Activated T-helper 2 cell treated with anti-CD3 and anti-CD28 coated beads, Interferon-gamma antibody, Interleukin-2, Interleukin-4, amounts not matched to agents 10 μg/mL and 5 μg/mL and 100 μg/mL, durations not matched to agents 14 hours and 24 hours and 36 hours (primary cell): ENCODE results near the gene PLCD3. TPM values are rescaled to one million over a fixed set of nuclear protein-coding genes. Genes with fewer than 3 reads are reported as not detected.
"Not testable (repeated sequence)": the region's sequence is repeated elsewhere in the genome, so short reads cannot be mapped to it uniquely, and the experiment has no call there.

Experiments used
- DNase-seq: peaks from one replicate; pipeline ENCODE4 v3.0.0; 2021; ENCODE audit warnings: low spot score
- H3K27ac Mint-ChIP-seq: one replicate; pipeline ENCODE4 v1.8.0; 2021; ENCODE audit warnings: mixed read lengths
- H3K27me3 Mint-ChIP-seq: one replicate; pipeline ENCODE4 v1.8.0; 2021; ENCODE audit warnings: low read depth, mixed read lengths
- H3K36me3 Mint-ChIP-seq: one replicate; pipeline ENCODE4 v1.8.0; 2021; ENCODE audit warnings: low read depth, mixed read lengths
- H3K4me1 Mint-ChIP-seq: one replicate; pipeline ENCODE4 v1.8.0; 2021; ENCODE audit warnings: low read depth, mixed read lengths
- H3K4me3 Mint-ChIP-seq: one replicate; pipeline ENCODE4 v1.8.0; 2021; ENCODE audit warnings: low read depth, mild to moderate bottlenecking, moderate library complexity, mixed read lengths
- H3K9me3 Mint-ChIP-seq: one replicate; pipeline ENCODE4 v1.8.0; 2021; ENCODE audit warnings: mixed read lengths
- intact Hi-C: fragments of 100-400 bp; cut with micrococcal nuclease; formaldehyde crosslinking; loops from one replicate; pipeline ENCODE4 v1.15.1; 2023
- total RNA-seq: library from RNA; stranded (reverse); gene quantifications from 2 replicates; pipeline ENCODE4 v1.2.3, GENCODE V29; 2022

Gene PLCD3
- total RNA-seq, 1 donor from 2014 or later: 4.0 TPM

GRCh38 chr17:45127207-45127547 is 5.1 kb downstream of the PLCD3 start:
- intact Hi-C loops: no loop called here
- Mint-ChIP-seq H3K9me3 (no peaks in the 10 kb centered on the region), H3K27ac (no peak overlapping the region)

GRCh38 chr17:45125509-45125908 is 6.8 kb downstream of the PLCD3 start:
- intact Hi-C loops: no loop called here
- no peak overlapping the region for H3K4me3 Mint-ChIP-seq
- no peak overlapping the region for H3K27ac Mint-ChIP-seq
- H3K36me3 Mint-ChIP-seq: no peaks in the 10 kb centered on the region
- H3K27me3 Mint-ChIP-seq: peaks cover 12% of the 10 kb centered on the region
- no peaks in the 10 kb centered on the region for H3K9me3 Mint-ChIP-seq
- DNase-seq: no peak
- peaks cover 3% of the 10 kb centered on the region for H3K4me1 Mint-ChIP-seq

More at GRCh38 chr17:45127207-45127547, 5.1 kb downstream of the PLCD3 start:
- Mint-ChIP-seq H3K4me1 (peaks cover 3% of the 10 kb centered on the region), H3K36me3 (no peaks in the 10 kb centered on the region), H3K27me3 (peaks cover 10% of the 10 kb centered on the region), H3K4me3 (no peak overlapping the region)
- DNase-seq: no peak

DNA sequence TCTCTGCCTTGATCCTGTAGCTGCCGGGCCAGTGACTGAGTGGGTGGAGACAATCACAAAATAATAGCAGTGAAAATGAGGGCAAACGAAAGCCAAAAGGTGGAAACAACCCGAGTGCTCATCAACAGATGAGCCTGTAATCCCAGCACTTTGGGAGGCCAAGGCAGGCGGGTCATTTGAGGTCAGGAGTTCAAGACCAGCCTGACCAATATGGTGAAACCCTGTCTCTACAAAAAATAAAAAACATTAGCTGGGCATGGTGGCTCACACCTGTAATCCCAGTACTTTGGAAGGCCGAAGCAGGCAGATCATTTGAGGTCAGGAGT is 7.6 kb downstream of the PLCD3 start:
- intact Hi-C loops, H3K36me3 Mint-ChIP-seq, H3K27ac Mint-ChIP-seq, DNase-seq, H3K27me3 Mint-ChIP-seq, H3K4me3 Mint-ChIP-seq, H3K4me1 Mint-ChIP-seq, H3K9me3 Mint-ChIP-seq: not testable (repeated sequence)

- Mint-ChIP-seq H3K4me1 (peaks cover 3% of the 10 kb centered on the region), H3K27me3 (peaks cover 9% of the 10 kb centered on the region), H3K27ac (peak overlapping the region; percentile 22), H3K4me3 (no peak overlapping the region), H3K9me3 (no peaks in the 10 kb centered on the region), H3K36me3 (no peaks in the 10 kb centered on the region)
- no peak for DNase-seq
- intact Hi-C loops: no loop called here
These were observed 8.2 kb downstream of the PLCD3 start for GRCh38 chr17:45123930-45124796.

DNA sequence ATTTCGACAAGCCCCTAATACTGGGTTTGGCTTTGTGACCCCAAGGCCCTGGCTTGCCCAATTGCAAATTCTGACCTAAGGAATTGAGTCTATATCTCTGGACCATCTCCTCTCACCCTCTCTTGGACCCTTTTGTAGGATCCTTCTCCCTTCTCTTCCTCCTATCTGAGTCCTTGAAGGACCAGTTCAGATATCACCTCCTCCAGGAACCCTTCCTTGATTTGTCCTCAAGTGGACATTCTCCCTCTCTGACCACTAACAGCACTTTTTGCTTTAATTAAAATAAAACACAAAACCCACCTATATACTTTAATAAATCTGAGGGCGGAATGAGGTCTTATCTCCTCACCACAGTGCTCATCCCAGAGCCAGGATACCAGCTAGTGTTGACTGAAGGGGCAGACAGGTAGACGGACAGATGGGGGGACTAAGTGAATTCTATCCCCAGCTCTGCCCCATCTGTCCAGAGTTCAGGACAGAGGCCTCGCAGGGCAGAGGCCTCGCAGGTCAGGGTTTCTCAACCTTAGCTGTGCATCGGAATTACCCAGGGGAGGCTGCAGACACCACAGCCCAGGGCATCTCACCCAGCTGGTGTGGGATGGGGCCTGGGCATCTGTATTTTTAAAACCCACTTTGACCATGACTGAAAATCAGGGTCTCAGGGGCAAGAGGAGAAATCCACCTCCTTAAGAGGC is 9.1 kb downstream of the PLCD3 start:
- intact Hi-C loops: no loop called here
- DNase-seq: no peak
- Mint-ChIP-seq H3K27ac (no peak overlapping the region), H3K9me3 (no peaks in the 10 kb centered on the region), H3K4me1 (peaks cover 3% of the 10 kb centered on the region), H3K27me3 (peaks cover 9% of the 10 kb centered on the region), H3K36me3 (no peaks in the 10 kb centered on the region), H3K4me3 (no peak overlapping the region)

GRCh38 chr17:45121055-45121454 is 11.3 kb downstream of the PLCD3 start:
- no peak overlapping the region for H3K27ac Mint-ChIP-seq

GRCh38 chr17:45120558-45120957 is 11.8 kb downstream of the PLCD3 start:
- Mint-ChIP-seq H3K4me1 (peaks cover 3% of the 10 kb centered on the region), H3K9me3 (no peaks in the 10 kb centered on the region), H3K27me3 (peaks cover 11% of the 10 kb centered on the region), H3K27ac (no peak overlapping the region), H3K4me3 (no peak overlapping the region), H3K36me3 (no peaks in the 10 kb centered on the region)
- DNase-seq: no peak
- intact Hi-C loops: no loop called here

More at GRCh38 chr17:45121055-45121454, 11.3 kb downstream of the PLCD3 start:
- no peaks in the 10 kb centered on the region for H3K9me3 Mint-ChIP-seq
- intact Hi-C loops: no loop called here
- H3K4me1 Mint-ChIP-seq: peaks cover 3% of the 10 kb centered on the region
- no peaks in the 10 kb centered on the region for H3K36me3 Mint-ChIP-seq
- no peak for DNase-seq
- no peak overlapping the region for H3K4me3 Mint-ChIP-seq
- peaks cover 9% of the 10 kb centered on the region for H3K27me3 Mint-ChIP-seq

DNA sequence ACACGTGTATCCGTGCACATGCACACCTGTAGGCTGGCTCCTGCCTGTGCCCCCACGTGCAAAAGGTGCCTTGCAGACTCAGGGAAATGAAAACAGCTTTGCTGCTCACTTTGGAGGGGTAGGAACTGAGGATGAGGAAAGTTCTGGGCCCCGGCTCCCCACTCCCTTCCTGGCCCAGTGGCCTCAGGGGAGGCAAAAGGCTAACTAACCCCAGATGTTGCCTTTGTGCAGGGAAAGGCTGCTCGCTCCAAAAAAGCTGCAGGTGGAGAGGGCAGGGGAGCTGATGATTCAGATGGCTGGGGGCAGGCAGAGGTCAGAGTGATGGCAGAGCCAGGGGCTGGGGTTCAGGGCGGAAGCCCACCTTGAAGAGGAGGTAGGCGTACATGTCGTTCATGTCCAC is 12.4 kb downstream of the PLCD3 start:
- intact Hi-C loops: no loop called here
- H3K36me3 Mint-ChIP-seq: no peaks in the 10 kb centered on the region
- peaks cover 3% of the 10 kb centered on the region for H3K4me1 Mint-ChIP-seq
- H3K27me3 Mint-ChIP-seq: peaks cover 11% of the 10 kb centered on the region
- no peak for DNase-seq
- no peaks in the 10 kb centered on the region for H3K9me3 Mint-ChIP-seq
- H3K4me3 Mint-ChIP-seq: no peak overlapping the region
- H3K27ac Mint-ChIP-seq: no peak overlapping the region

- no peaks in the 10 kb centered on the region for H3K4me1 Mint-ChIP-seq
- H3K9me3 Mint-ChIP-seq: no peaks in the 10 kb centered on the region
- no peak overlapping the region for H3K4me3 Mint-ChIP-seq
- H3K36me3 Mint-ChIP-seq: no peaks in the 10 kb centered on the region
- intact Hi-C loops: no loop called here
- DNase-seq: no peak
- peaks cover 11% of the 10 kb centered on the region for H3K27me3 Mint-ChIP-seq
- no peak overlapping the region for H3K27ac Mint-ChIP-seq
These were observed 13.6 kb downstream of the PLCD3 start for GRCh38 chr17:45118691-45119090.

GRCh38 chr17:45117848-45118646 is 14.3 kb downstream of the PLCD3 start:
- H3K27ac Mint-ChIP-seq: no peak overlapping the region
- H3K9me3 Mint-ChIP-seq: no peaks in the 10 kb centered on the region
- intact Hi-C loops: no loop called here
- no peak for DNase-seq
- H3K36me3 Mint-ChIP-seq: no peaks in the 10 kb centered on the region
- no peaks in the 10 kb centered on the region for H3K4me1 Mint-ChIP-seq
- peaks cover 9% of the 10 kb centered on the region for H3K27me3 Mint-ChIP-seq
- H3K4me3 Mint-ChIP-seq: no peak overlapping the region

- intact Hi-C loops: no loop called here
- no peak overlapping the region for H3K4me3 Mint-ChIP-seq
- no peak for DNase-seq
- no peaks in the 10 kb centered on the region for H3K9me3 Mint-ChIP-seq
- peaks cover 8% of the 10 kb centered on the region for H3K27me3 Mint-ChIP-seq
- H3K27ac Mint-ChIP-seq: no peak overlapping the region
- H3K4me1 Mint-ChIP-seq: no peaks in the 10 kb centered on the region
- no peaks in the 10 kb centered on the region for H3K36me3 Mint-ChIP-seq
These were observed 15.0 kb downstream of the PLCD3 start for GRCh38 chr17:45117334-45117733.

GRCh38 chr17:45116434-45117016 is 15.8 kb downstream of the PLCD3 start:
- Mint-ChIP-seq H3K36me3 (no peaks in the 10 kb centered on the region), H3K9me3 (no peaks in the 10 kb centered on the region), H3K4me3 (no peak overlapping the region), H3K4me1 (no peaks in the 10 kb centered on the region), H3K27ac (no peak overlapping the region), H3K27me3 (peaks cover 4% of the 10 kb centered on the region)
- no peak for DNase-seq
- intact Hi-C loops: no loop called here
